Glomerular visceral epithelial cell (primary cell): Measurements from ENCODE around the gene PIM1.
A peak's percentile ranks its signal among the peaks of the same experiment; 100 is the strongest.

Experiments
- DNase-seq: peaks from one replicate; pipeline ENCODE4 v3.0.0-alpha.2; 2016; ENCODE audit errors: extremely low spot score

The PIM1 gene

DNA sequence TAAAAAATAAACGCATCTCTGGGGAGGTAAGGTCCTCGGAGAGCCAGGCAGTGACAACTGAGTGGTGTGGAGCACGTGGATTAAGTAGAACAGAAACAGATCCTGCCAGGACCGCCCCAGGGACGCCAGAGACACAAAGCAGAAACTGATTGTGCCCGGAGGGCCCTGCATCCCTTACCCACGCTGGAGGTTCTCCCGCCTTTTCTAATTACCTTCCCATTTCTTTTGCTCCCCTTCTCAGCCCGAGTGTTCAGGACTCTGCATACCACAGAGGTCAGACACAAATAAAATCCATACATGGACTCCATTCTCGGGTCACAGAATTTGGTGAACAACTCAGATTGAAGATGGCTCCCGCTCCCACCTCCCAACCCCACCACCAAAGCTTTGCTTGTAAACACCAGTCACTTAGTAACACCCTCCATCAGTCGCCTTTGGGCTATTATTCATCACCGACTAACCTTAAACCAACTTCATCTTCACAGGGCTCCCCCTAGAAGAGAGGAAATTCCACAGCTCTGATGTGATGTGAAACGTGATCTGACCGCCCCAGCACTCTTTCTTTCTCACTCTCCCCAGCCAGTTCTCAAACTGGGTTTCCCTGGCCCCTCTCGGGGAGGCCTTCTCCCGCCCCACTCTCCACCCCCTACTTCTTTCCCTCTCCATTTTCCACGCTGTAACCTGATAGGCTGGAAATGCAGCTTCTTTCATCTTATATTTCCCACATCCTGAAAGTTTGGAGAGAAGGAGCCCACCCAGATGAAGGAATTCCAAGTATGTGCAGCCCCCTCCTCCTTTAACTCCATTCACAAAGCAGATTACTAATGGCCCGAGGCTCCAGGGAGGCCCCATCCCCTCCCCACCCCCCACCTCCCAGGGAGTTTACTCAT is 32.5 kb upstream of the PIM1 start:
- peak; percentile 99 for DNase-seq

DNA sequence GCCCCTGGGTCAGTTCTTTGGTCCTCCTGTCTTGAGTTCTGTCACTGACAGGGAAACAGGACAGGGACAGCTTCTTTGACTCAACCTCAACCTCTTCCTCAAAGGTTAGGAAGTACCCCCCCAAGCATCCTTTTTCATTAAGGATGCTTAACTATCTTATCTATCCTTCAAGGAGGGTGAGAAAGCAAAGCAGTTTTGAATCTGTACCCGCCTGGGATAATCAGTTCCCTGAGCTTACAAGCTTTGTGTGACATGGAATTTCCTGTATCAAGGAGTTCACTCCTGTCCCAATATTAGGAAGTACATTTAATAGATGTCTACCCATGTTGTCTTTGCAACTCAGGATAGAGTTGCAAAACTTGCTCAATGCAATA is 31.1 kb upstream of the PIM1 start:
- no peak for DNase-seq

DNA sequence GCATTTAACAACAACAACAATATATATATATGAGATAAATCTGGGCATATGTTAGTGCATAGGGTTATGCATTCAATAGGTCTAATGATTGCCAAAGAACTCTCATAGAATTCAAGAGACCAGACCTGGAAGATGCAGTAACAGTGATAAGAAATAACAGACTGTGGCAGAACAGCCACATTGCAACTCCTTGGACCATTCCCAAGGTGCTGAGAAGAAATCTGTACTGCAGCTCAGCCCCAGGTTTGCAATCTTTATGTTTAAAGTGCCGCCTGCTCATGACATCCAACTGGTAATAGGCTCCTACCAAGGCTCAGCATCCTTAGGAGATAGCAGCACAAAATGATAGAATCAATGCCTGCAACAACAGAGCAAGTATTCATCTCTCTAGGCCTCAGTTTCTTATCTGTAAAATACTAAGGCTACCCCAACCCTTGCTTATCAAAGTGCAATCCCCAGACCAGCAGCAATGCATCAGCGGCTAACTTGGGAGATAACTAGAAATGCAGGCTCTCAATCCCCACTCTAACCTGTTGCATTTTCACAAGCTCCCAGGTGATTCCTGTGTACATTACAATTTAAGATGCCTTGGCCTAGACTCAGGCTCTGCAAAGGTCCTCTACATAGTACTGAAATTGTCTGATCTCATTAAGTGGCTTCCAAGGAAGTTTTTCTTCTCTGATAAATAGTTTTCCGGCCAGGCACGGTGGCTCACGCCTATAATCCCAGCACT is 30.6 kb upstream of the PIM1 start:
- DNase-seq, result no peak

DNA sequence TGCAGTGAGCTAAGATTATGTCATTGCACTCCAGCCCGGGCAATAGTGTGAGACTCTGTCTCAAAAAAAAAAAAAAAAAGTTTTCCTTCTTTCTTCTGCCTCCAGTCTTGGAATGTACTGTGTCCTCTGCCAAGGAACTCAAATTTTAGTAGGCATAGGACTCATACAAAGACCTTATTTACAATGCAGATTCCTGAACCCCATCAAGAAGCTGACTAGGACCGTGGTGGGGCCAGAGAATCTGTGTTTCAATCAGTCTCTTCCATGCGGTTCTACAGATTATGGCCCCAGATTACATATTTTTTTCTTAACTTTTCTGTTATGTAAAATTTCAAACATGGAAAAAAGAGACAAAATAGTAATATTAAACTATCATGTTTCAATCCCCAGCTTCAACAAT is 29.8 kb upstream of the PIM1 start:
- no peak for DNase-seq

DNA sequence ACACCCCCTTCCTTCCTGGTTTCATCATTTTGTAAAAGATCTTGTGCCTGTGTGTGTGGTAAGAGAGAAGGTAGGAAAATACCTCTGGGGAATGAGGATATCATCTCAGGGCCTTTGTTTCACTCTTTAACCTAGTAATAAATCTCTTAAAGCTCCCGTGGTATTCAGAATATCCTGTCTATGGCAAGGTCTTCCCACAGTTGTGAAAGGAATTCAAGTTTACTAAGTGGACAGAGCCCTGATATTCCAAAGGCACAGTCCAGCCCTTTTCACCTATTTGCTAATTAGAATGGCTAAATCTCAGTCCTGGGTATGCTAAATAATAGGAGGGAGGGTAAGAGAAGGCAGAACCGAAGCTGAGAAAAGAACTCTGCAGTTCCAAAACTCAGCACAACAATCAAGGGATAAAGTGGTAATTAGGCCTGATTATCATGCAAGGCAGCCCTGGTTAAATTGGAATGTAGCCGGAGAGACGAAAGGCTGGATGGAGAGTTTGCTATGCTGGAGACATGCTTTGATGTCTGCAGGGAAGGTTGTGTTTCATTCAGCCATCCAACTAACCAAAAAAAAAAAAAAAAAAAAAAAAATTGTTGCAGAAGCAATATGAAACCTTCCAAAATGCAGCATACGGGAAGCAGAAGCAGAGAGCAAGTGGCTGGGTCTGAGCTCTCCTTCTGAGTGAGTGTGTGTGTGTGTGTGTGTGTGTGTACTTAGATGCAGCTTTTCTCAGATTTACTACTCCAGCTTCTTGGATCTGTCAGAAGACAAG is 28.5 kb upstream of the PIM1 start:
- DNase-seq, result peak; percentile 45

DNA sequence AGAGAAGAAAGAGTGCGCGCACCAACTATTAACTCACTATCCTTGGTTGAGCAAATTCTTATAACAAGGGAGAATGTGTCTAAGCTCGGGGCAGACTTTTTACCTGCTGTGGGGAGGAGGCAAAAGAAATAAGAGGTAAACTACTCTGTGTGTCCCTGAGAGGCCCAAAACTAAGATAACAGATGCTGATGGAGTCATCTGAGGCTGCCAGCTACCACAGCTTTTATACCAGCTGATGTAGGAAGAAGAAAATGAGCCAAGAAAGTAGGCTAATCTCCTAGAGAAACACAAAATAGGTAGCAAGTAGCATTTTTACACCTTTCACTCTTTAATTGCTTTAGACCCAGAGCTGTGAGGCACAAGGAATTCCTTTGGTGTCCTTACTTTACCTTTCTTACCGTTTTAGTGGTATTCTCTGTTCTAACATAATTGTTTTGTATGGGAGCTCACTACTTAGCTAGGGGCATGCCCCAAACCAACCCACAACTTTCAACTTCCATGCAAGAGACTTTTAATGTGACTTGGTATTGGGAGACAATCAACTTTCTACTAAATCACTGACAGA is 27.8 kb upstream of the PIM1 start:
- no peak for DNase-seq

DNA sequence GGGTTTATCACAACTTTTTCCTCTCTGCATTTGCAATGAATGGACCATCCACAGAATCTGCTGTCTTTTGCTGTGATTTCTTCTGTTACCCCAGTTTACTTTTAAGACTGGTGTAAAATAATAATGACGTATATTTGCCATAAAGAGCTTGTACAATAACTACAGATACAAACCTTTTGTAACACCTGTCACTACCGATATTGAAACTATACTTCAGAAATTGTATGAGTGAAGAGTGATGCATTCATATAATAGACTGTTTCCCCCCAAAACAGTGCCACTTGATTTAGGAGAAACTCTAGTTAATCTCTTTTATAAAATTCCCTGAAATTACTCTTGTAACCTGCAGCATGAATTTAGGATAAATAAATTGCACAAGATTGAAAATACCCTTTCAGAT is 26.4 kb upstream of the PIM1 start:
- no peak for DNase-seq

DNA sequence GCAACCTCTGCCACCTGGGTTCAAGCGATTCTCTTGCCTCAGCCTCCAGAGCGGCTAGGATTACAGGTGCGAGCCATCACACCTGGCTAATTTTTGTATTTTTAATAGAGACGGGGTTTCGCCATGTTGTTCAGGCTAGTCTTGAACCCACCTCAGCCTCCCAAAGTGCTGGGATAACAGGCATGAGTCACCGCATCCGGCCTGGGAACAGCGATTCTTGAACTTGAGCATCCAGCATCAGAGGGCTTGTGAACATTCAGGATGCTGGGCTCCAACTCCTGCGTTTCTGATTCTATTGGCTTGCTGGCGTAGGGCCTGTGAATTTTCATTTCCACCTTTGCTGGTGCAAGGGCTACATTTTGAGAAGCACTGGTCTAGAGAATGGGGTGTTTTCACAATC is 24.5 kb upstream of the PIM1 start:
- no peak for DNase-seq

DNA sequence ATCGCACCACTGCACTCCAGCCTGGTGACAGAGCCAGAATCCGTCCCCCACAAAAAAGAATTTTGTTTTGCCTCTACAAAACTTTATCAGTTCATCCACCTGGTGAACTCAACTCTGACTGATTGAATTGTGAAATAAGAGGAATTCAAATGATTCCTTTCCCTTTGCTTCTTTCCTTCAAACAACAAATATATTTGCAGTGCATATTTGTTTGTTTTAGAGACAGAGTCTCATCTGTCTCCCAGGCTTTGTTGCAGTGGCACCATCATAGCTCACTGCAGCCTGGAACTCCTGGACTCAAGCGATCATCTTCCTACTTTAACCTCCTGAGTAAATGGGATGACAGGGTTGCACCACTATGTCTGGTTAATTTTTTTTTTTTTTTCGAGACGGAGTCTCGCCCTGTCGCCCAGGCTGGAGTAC is 23.2 kb upstream of the PIM1 start:
- no peak for DNase-seq

DNA sequence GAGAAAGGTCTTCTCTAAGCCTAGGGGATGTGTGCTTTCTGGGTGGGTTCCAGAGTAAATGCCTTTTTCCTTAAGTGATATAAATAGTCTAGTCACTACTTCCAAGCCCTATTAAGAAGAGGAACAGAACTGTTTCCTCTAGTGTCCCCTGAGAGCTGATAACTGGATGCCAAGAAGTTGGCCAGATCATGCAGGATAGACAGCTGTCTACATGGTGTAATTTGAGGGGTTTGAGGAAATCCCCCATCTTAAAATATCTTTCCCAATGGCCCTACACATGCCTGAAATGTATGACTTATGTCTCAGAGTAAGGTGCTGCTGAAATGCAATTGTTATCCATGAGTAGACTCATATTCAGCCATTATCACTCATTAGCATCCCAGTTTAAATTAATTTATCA is 20.2 kb upstream of the PIM1 start:
- no peak for DNase-seq

DNA sequence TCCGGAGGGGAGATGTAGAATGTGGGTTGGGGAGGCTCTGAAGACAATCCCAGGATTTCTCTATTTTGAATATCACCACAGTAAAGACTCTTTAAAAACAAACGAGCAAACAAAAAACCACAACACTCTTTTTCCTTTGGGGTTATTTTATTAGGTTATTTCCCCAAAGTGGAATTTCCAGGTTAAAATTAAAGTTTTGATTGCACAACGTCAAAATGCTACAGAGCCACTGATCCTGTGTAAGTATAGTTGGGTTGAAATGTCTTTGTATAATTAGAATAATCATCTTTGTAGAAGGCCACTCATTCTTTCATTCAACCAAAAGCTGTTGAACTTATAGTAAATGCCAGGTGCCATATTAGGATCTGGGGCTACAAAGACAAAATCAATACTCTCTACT is 19.6 kb upstream of the PIM1 start:
- no peak for DNase-seq

DNA sequence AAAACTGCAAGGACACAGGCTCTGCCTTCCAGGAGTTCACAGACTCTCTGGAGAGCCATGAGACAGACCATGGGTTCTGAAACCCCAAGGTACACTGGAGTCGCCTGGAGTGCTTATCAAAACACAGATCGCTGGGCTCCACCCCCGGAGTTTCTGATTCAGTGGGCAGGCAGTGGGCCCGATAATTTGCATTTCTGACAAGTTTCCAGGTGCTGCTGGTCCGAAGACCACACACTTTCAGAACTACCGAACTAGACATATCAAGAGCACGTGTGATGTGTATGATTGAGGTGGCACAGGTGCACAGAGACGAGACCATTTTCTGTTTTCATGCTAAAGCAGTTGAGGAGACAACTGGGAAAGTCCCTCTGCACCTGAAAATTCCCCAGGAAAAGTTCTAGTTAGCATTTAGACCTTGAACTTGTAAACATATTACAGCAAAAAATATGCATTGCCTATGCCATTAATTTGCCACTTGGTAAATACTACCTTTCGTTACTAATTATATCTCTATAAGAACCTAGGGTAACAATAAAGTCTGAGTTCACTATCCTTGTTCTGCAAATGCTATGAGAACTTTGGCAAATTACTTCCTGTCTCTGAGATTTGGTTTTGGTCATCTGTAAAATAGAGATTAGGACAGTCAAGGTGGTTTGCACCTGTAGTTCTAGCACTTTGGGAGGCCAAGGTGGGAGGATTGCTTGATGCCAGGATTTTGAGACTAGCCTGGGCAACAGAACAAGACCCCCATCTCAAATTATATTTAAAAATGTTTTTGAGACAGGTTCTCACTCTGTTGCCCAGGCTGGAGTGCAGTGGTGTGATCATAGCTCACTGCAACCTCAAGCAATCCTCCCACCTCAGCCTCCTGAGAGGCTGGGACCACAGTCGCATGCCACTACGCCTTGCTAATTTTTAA is 14.3 kb upstream of the PIM1 start:
- peak; percentile 41 for DNase-seq

DNA sequence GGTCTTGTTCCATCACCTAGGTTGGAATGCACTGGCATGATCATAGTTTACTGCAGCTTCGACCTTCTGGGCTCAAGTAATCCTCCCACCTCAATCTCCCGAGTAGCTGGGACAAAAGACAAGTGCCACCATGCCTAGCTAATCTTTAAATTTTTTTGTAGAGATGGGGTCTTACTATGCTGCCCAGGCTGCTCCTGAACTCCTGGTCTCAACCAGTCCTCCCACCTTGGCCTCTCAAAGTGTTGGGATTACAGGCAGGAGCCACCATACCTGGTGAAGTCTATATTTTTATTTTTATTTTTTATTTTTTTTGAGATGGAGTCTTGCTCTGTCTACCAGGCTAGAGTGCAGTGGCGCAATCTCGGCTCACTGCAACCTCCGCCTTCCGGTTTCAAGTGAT is 11.4 kb upstream of the PIM1 start:
- no peak for DNase-seq

DNA sequence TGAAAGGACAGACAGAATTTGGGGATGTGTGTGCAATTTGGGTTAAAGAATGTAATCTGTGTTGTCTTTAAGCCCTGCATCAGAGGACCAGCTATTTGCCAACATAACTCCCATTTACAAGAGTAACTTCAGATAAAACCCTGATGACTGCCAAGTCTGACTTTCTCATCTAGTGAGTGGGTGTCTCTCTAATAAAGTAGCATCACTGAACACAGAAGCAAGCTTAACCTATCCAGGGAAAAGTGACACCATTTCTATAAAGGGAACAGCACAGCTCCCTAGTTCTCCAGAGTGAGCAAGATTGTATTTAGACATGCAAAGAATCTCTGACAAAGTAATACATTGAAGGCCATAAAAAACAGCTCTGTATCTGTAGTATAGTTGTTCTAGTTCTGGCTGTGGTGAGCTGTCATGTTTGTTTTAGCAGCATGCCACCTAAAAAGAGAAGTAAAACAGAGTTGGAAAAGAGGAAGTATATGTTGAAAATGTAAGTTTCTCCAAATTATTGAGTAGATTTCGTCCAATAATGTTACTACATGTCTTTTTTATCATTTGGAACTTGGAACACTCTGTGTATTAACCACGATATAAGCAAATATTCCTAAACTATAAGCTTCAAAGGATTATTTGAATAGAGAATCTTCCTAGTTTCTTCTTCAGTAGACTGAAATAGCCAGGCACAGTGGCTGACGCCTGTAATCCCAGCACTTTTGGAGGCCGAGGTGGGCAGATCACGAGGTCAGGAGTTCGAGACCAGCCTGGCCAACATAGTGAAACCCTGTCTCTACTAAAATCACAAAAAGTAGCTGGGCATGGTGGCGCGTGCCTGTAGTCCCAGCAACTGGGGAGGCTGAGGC is 8.8 kb upstream of the PIM1 start:
- no peak for DNase-seq

DNA sequence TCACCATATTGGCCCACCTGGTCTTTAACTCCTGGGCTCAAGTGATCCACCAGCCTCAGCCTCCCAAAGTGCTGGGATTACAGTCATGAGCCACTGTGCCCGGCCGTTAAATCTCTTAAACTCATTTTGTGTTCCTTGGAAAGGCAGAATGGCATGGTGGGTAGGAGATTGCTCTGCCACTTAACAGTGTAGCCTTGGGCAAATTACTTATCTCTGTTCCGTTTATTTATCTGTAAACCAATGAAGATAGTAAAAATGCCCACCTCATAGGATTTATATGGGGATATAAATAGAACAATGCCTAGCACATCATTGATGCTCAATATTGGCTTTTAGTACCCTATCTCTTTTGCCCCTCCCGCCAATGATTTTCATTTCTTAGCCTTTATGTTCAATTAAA is 7.2 kb upstream of the PIM1 start:
- DNase-seq, result no peak

DNA sequence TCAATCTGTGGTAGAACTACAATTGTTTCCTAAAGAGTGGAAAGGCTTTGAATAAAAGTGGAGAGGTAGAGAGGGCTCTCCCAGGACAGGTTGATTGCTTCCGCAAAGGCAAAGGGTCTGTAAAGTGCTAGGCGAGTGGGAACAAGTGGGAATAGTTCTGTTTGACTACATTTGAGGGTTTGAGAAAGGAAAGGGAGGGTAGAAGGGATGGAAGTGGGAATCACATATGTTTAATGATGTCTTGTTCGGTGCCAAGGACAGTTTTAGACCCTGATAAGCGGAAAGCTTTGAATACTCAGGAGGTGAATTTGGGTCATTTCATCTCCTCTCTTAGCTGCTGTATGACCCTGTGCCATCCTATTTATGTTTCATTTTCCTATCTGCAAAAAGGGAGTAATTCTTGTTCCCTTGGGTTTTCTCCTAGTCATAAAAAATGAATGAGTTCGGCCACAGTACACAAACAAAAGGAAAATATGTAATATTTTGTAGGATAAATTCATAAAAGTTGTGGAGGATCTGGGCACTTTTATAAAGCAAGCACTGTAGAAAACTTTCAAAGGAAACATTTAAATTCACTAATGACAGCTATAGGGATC is 1.7 kb upstream of the PIM1 start:
- no peak for DNase-seq

DNA sequence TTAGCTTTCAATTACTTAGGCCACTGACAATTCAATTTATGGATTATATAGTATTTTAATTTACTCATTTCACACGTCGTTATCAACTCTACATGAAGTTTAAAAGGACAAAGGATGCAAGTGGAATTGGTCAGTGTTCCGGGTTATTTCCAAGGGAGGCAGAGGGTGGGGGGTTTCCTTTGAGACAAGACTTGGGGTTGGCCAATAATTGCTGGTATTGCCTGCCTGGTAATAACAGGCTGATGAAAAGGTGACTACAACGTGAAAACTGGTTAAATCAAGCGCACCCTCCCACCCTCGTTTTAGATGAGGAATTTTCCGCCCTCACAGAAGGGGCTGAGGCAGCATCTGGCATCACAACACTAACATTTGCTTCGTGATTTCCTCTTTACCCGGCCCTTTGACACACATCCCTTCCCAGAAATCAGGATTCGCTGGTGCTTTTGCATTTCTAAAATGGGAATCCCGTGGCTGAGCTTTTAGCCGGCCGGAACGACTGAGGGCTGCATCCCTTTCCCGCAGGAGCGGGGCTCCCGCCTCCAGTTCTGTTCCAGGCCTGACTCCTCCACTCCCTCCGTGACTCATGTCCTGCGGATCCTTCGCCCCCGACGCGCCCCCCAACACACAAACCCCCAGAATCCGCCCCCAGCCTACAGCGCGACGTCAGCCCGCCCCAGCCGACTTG is 999 bp upstream of the PIM1 start:
- no peak for DNase-seq

DNA sequence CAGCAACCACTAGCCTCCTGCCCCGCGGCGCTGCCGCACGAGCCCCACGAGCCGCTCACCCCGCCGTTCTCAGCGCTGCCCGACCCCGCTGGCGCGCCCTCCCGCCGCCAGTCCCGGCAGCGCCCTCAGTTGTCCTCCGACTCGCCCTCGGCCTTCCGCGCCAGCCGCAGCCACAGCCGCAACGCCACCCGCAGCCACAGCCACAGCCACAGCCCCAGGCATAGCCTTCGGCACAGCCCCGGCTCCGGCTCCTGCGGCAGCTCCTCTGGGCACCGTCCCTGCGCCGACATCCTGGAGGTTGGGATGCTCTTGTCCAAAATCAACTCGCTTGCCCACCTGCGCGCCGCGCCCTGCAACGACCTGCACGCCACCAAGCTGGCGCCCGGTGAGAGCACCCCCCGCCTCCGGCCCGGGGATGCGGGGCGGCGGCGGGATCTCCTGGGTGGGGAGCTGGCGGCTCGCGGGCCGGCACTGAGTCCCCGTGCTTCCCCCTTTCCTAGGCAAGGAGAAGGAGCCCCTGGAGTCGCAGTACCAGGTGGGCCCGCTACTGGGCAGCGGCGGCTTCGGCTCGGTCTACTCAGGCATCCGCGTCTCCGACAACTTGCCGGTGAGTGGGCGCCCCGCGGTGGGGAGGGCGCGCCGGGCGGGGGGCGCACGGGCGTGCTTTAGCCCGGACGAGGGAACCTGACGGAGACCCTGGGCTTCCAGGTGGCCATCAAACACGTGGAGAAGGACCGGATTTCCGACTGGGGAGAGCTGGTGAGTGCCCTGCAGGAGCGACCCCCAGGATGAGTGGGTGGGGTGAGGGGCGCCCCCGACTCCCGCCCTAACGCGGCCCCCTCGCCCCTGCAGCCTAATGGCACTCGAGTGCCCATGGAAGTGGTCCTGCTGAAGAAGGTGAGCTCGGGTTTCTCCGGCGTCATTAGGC is 585 bp downstream of the PIM1 start:
- DNase-seq, result peak; percentile 64
